H1 (cell line): ENCODE results near the gene GRM7. TPM values are rescaled to one million over a fixed set of nuclear protein-coding genes. Genes with fewer than 3 reads are reported as not detected.

Experiments
- CTCF ChIA-PET: fragments of 300-600 bp; sonication (Branson Sonifier 250); formaldehyde crosslinking; loops from one replicate; lab custom pipeline; 2021; ENCODE audit not compliant: partially characterized antibody; lab: Charles Lee
- POLR2A ChIA-PET: fragments of 300-600 bp; sonication (Branson Sonifier 250); formaldehyde crosslinking; loops from one replicate; lab custom pipeline; 2021; ENCODE audit warnings: inconsistent platforms; ENCODE audit not compliant: partially characterized antibody; lab: Charles Lee
- DNase-seq, 2 experiments: peaks; one replicate each; pipeline versions ENCODE4 v3.0.0 to v3.0.0-alpha.2; 2010 to 2022; ENCODE audit warnings: low spot score in 2 of 2, low read depth in 1 of 2, mixed read lengths in 1 of 2
- FAIRE-seq: peaks from 2 replicates; lab custom pipeline; 2011; peaks lifted over from hg19 to GRCh38; lab: Jason Lieb, UNC
- H2AFZ ChIP-seq: 2 replicates; pipeline ENCODE4 v1.8.1; 2012; ENCODE audit warnings: low read length, inconsistent platforms
- H2AK5ac ChIP-seq: 2 replicates; pipeline ENCODE4 v1.6.1; 2013; ENCODE audit warnings: low read depth, low read length
- H2BK120ac ChIP-seq: replicated peaks from 2 replicates; pipeline ENCODE3; 2013; ENCODE audit warnings: low read depth, low read length, inconsistent platforms
- H2BK12ac ChIP-seq: 2 replicates; pipeline ENCODE4 v1.6.1; 2013; ENCODE audit warnings: low read depth, low read length
- H2BK15ac ChIP-seq: 2 replicates; pipeline ENCODE4 v1.6.1; 2013; ENCODE audit warnings: low read length
- H2BK20ac ChIP-seq: 2 replicates; pipeline ENCODE4 v1.6.1; 2013; ENCODE audit warnings: low read length
- H2BK5ac ChIP-seq: 2 replicates; pipeline ENCODE4 v1.6.1; 2013; ENCODE audit warnings: low read depth, low read length
- H3K14ac ChIP-seq: 2 replicates; pipeline ENCODE4 v1.6.1; 2013; ENCODE audit warnings: inconsistent platforms; ENCODE audit not compliant: insufficient read length
- H3K18ac ChIP-seq: 2 replicates; pipeline ENCODE4 v1.6.1; 2013; ENCODE audit warnings: low read length; ENCODE audit errors: extremely low read depth
- H3K23ac ChIP-seq: 2 replicates; pipeline ENCODE4 v1.6.1; 2013; ENCODE audit warnings: inconsistent platforms; ENCODE audit not compliant: insufficient read length
- H3K23me2 ChIP-seq: 2 replicates; pipeline ENCODE4 v1.6.1; 2013; ENCODE audit warnings: low read depth, low read length
- H3K27ac ChIP-seq: 2 replicates; pipeline ENCODE4 v1.6.1; 2011; ENCODE audit warnings: low read depth, low read length, inconsistent platforms
- H3K27me3 ChIP-seq, 4 experiments: replicated peaks in 1 of 4; 1 replicate in 1 of 4; 2 replicates in 3 of 4; pipeline versions ENCODE4 v1.6.1 to v1.8.1; 2011 to 2013; ENCODE audit warnings: low read length in 3 of 4, mild to moderate bottlenecking in 3 of 4, inconsistent platforms in 2 of 4, mixed read lengths in 2 of 4, moderate library complexity in 1 of 4; ENCODE audit not compliant: control insufficient read depth in 3 of 4, insufficient read depth in 3 of 4; ENCODE audit errors: extremely low read depth in 1 of 4
- H3K36me3 ChIP-seq, 4 experiments: 2 replicates each; pipeline versions ENCODE4 v1.6.1 to v1.8.1; 2011 to 2013; ENCODE audit warnings: mild to moderate bottlenecking in 4 of 4, low read length in 3 of 4, moderate library complexity in 2 of 4, control low read depth in 1 of 4, inconsistent platforms in 1 of 4; ENCODE audit not compliant: insufficient read depth in 4 of 4, control insufficient read depth in 2 of 4
- H3K4ac ChIP-seq: replicated peaks from 2 replicates; pipeline ENCODE3; 2013; ENCODE audit warnings: low read length, low read depth, mixed read lengths, inconsistent platforms; ENCODE audit not compliant: insufficient read length
- H3K4me1 ChIP-seq, 4 experiments: replicated peaks in 1 of 4; 1 replicate in 1 of 4; 2 replicates in 3 of 4; pipeline versions ENCODE4 v1.6.1 to v1.8.1; 2011 to 2013; ENCODE audit warnings: low read length in 3 of 4, inconsistent platforms in 2 of 4, mixed read lengths in 1 of 4; ENCODE audit not compliant: insufficient read depth in 4 of 4, control insufficient read depth in 3 of 4
- H3K4me2 ChIP-seq, 2 experiments: 2 replicates each; pipeline versions ENCODE4 v1.6.1 to v1.8.1; 2011 to 2013; ENCODE audit warnings: low read depth in 2 of 2, low read length in 2 of 2, control low read depth in 1 of 2, inconsistent platforms in 1 of 2, mild to moderate bottlenecking in 1 of 2; ENCODE audit not compliant: insufficient read depth in 1 of 2
- H3K4me3 ChIP-seq, 4 experiments: fragments of 200-600, 300-600 bp in 1 of 4; sonication (generic), shearing (Covaris generic), sonication (Bioruptor Twin) in 1 of 4; 2 replicates each; pipeline versions ENCODE4 v1.5.1 to v1.8.1; 2011 to 2016; ENCODE audit warnings: low read length in 4 of 4, low read depth in 3 of 4, control low read depth in 2 of 4, inconsistent platforms in 2 of 4, mild to moderate bottlenecking in 2 of 4, mixed read lengths in 1 of 4, moderate library complexity in 1 of 4; ENCODE audit not compliant: insufficient read depth in 2 of 4; ENCODE audit errors: extremely low read depth in 1 of 4
- H3K56ac ChIP-seq: replicated peaks from 2 replicates; pipeline ENCODE3; 2013; ENCODE audit warnings: low read depth, mild to moderate bottlenecking, mixed read lengths, low read length, inconsistent platforms; ENCODE audit not compliant: insufficient read length
- H3K79me1 ChIP-seq: 2 replicates; pipeline ENCODE4 v1.6.1; 2013; ENCODE audit warnings: low read depth, low read length, control low read depth
- H3K79me2 ChIP-seq, 2 experiments: 2 replicates each; pipeline versions ENCODE4 v1.6.1 to v1.8.1; 2012 to 2013; ENCODE audit warnings: low read length in 2 of 2, mild to moderate bottlenecking in 2 of 2, inconsistent platforms in 1 of 2; ENCODE audit not compliant: insufficient read depth in 2 of 2, control insufficient read depth in 1 of 2
- H3K9ac ChIP-seq, 4 experiments: replicated peaks in 1 of 4; 1 replicate in 1 of 4; 2 replicates in 3 of 4; pipeline versions ENCODE4 v1.6.1 to v1.8.1; 2011 to 2013; ENCODE audit warnings: low read depth in 3 of 4, low read length in 3 of 4, control low read depth in 2 of 4, mild to moderate bottlenecking in 2 of 4, moderate library complexity in 2 of 4, inconsistent platforms in 1 of 4; ENCODE audit errors: extremely low read depth in 1 of 4
- H3K9me3 ChIP-seq, 2 experiments: 2 replicates each; pipeline versions ENCODE4 v1.6.1 to v1.8.1; 2012 to 2013; ENCODE audit warnings: mild to moderate bottlenecking in 2 of 2, moderate library complexity in 2 of 2, control low read depth in 1 of 2, inconsistent platforms in 1 of 2, low read depth in 1 of 2, low read length in 1 of 2, mixed read lengths in 1 of 2; ENCODE audit not compliant: insufficient read depth in 2 of 2
- H4K20me1 ChIP-seq, 2 experiments: replicated peaks in 1 of 2; 2 replicates each; pipeline versions ENCODE3 to v1.8.1; 2011 to 2013; ENCODE audit warnings: inconsistent platforms in 2 of 2, low read length in 2 of 2, mild to moderate bottlenecking in 1 of 2; ENCODE audit not compliant: insufficient read depth in 2 of 2, control insufficient read depth in 1 of 2
- H4K5ac ChIP-seq: 2 replicates; pipeline ENCODE4 v1.6.1; 2013; ENCODE audit warnings: low read length, low read depth, mixed read lengths, inconsistent platforms; ENCODE audit not compliant: insufficient read length
- H4K8ac ChIP-seq: 2 replicates; pipeline ENCODE4 v1.8.0; 2013; ENCODE audit warnings: mild to moderate bottlenecking, moderate library complexity, low read length, inconsistent platforms; ENCODE audit not compliant: insufficient read depth; ENCODE audit errors: extremely low read depth
- H4K91ac ChIP-seq: replicated peaks from 2 replicates; pipeline ENCODE3; 2013; ENCODE audit warnings: low read length, mixed read lengths, inconsistent platforms; ENCODE audit not compliant: insufficient read length
- CBX8 ChIP-seq: fragments of 300-800, 300-1000 bp; sonication (generic); IDR thresholded peaks from 2 replicates; pipeline ENCODE4 v1.7.1; 2016; ENCODE audit warnings: low read depth, low read length, borderline replicate concordance
- CHD1 ChIP-seq: IDR thresholded peaks from 2 replicates; pipeline ENCODE4 v1.6.1; 2012; ENCODE audit warnings: low read depth, low read length, improper control_type of control experiment
- FOSL1 ChIP-seq: IDR thresholded peaks from 2 replicates; pipeline ENCODE4 v1.6.1; 2011; ENCODE audit warnings: mild to moderate bottlenecking, low read depth, low read length, moderate library complexity; ENCODE audit not compliant: insufficient read depth
- GTF2F1 ChIP-seq: IDR thresholded peaks from 2 replicates; pipeline ENCODE4 v1.6.1; 2012; ENCODE audit warnings: low read depth, low read length, improper control_type of control experiment, borderline replicate concordance
- KDM5A ChIP-seq: fragments of 200-600 bp; IDR thresholded peaks from 2 replicates; pipeline ENCODE4 v1.7.1; 2012; ENCODE audit warnings: mild to moderate bottlenecking, low read length, inconsistent platforms, mixed read lengths
- POLR2A ChIP-seq, 2 experiments: IDR thresholded peaks; 1 replicate in 1 of 2; 2 replicates in 1 of 2; pipeline ENCODE4 v1.6.1; 2011; ENCODE audit warnings: low read depth in 2 of 2, low read length in 2 of 2, mild to moderate bottlenecking in 2 of 2; ENCODE audit errors: control extremely low read depth in 1 of 2
- POLR2AphosphoS5 ChIP-seq: IDR thresholded peaks from 2 replicates; pipeline ENCODE4 v1.6.1; 2011; ENCODE audit warnings: low read depth, low read length
- SAP30 ChIP-seq: fragments of 300-600 bp; sonication (generic); IDR thresholded peaks from 2 replicates; pipeline ENCODE4 v1.7.1; 2012; ENCODE audit warnings: low read length, moderate library complexity, mild to moderate bottlenecking, inconsistent platforms; ENCODE audit not compliant: insufficient read depth, insufficient replicate concordance
- SRF ChIP-seq: IDR thresholded peaks from 2 replicates; pipeline ENCODE4 v1.6.1; 2011; ENCODE audit warnings: mild to moderate bottlenecking, low read depth, low read length, moderate library complexity
- SUZ12 ChIP-seq: fragments of 200-600 bp; sonication (generic); IDR thresholded peaks from 2 replicates; pipeline ENCODE4 v1.6.1; 2012; ENCODE audit warnings: mild to moderate bottlenecking, inconsistent platforms, low read length, moderate library complexity, mixed read lengths
- TAF1 ChIP-seq: IDR thresholded peaks from 2 replicates; pipeline ENCODE4 v1.6.1; 2011; ENCODE audit warnings: mild to moderate bottlenecking, low read depth, low read length
- TAF7 ChIP-seq: optimal IDR thresholded peaks from 2 replicates; pipeline ENCODE3; 2011; ENCODE audit warnings: low read depth, mild to moderate bottlenecking, inconsistent platforms, low read length, moderate library complexity, borderline replicate concordance
- USF2 ChIP-seq: IDR thresholded peaks from 2 replicates; pipeline ENCODE4 v1.6.1; 2011; ENCODE audit warnings: low read length, improper control_type of control experiment
- WGBS, 2 experiments: shearing (Covaris generic) in 1 of 2; methylation state at CpG; one replicate each; pipeline versions ENCODE4 v1.1.6 to v1.1.7; 2013 to 2015; ENCODE audit warnings: low lambda C conversion rate in 2 of 2, mixed read lengths in 2 of 2, inconsistent platforms in 1 of 2, low coverage in 1 of 2, missing lambda C conversion rate in 1 of 2; ENCODE audit not compliant: insufficient replicate concordance in 2 of 2, insufficient coverage in 1 of 2, insufficient read length in 1 of 2; ENCODE audit errors: extremely low coverage in 1 of 2, missing lambda C conversion rate in 1 of 2; 5-methylcytosine and 5-hydroxymethylcytosine counted together
- polyA plus RNA-seq, 7 experiments: library from polyadenylated mRNA; depleted of rRNA in 3 of 7; stranded (reverse) in 5 of 7; unstranded in 2 of 7; fragments of >200 nt in 5 of 7; fragments of 200-250 nt in 2 of 7; gene quantifications; 1 replicate in 5 of 7; 2 replicates in 1 of 7; 4 replicates in 1 of 7; pipeline versions ENCODE4 v1.2.1 to v1.2.3, GENCODE V29; 2011 to 2013; ENCODE audit warnings: missing spikeins in 2 of 7, mixed read lengths in 2 of 7
- total RNA-seq: library from RNA; stranded (reverse); fragmentation: NEBNext Ultra II Directional; extraction: Animal tissue kit (Norgen Biotek cat#: 25700); gene quantifications from 2 replicates; pipeline ENCODE4 v1.2.1, GENCODE V29; 2021

Gene GRM7
- total and polyA plus RNA-seq, 2 of the 8 experiments (the other 6 are each of a cell fraction or from before 2014, with no cell fraction given) = 0.17 to 0.24 TPM

- FAIRE-seq (no peak), DNase-seq (no peak)
- no peak overlapping the region for H2BK20ac ChIP-seq
- no peak overlapping the region for H2BK5ac ChIP-seq
- H2BK12ac ChIP-seq = no peak overlapping the region
- no peaks in the 10 kb centered on the region for H4K20me1 ChIP-seq
- ChIA-PET POLR2A (no interaction called here), CTCF (interaction anchor here (2.3 kb wide), 1 partner anchor 9 kb away, joined by 4 read pairs; no protein-coding TSS in a partner anchor)
- H3K18ac ChIP-seq = no peak overlapping the region
- no peak overlapping the region for H2AK5ac ChIP-seq
- WGBS, 2 experiments = 91% methylated on average over 4 of the region's 4 CpGs; no CpG with 5 or more reads in 1 of the 2 experiments
- no peak overlapping the region for H3K4me2 ChIP-seq
- no peak overlapping the region for H3K4ac ChIP-seq
- H3K27ac ChIP-seq = no peak overlapping the region
- no peak overlapping the region for H4K5ac ChIP-seq
- H3K79me2 ChIP-seq = no peaks in the 10 kb centered on the region
- H3K4me3 ChIP-seq = no peak overlapping the region
- H3K23ac ChIP-seq = no peak overlapping the region
- no peaks in the 10 kb centered on the region for H3K4me1 ChIP-seq
- no peaks in the 10 kb centered on the region for H3K27me3 ChIP-seq
- H4K8ac ChIP-seq = no peak overlapping the region
- H3K23me2 ChIP-seq = no peaks in the 10 kb centered on the region
- H3K79me1 ChIP-seq = no peaks in the 10 kb centered on the region
- H3K14ac ChIP-seq = no peak overlapping the region
- no peaks in the 10 kb centered on the region for H3K36me3 ChIP-seq
- H3K9ac ChIP-seq = no peak overlapping the region
- no peak overlapping the region for H2AFZ ChIP-seq
- H3K56ac ChIP-seq = no peak overlapping the region
- H2BK120ac ChIP-seq = no peak overlapping the region
- no peak for TF ChIP-seq USF2
- no peak for TF ChIP-seq FOSL1
- TF ChIP-seq CBX8 = no peak
- no peak for TF ChIP-seq SAP30
- no peak for TF ChIP-seq TAF7
- TF ChIP-seq SRF = no peak
- TF ChIP-seq CHD1 = no peak
- TF ChIP-seq POLR2AphosphoS5 = no peak
- no peak for TF ChIP-seq POLR2A (IDR thresholded peaks at IDR 0.05; ENCODE audit: control extremely low read depth in 1 of 2, low read depth in 2 of 2, low read length in 2 of 2)
- no peak for TF ChIP-seq SUZ12
- TF ChIP-seq GTF2F1 = no peak
- no peak for TF ChIP-seq TAF1
- TF ChIP-seq KDM5A = no peak
- no peaks in the 10 kb centered on the region for H3K9me3 ChIP-seq
- H4K91ac ChIP-seq = no peak overlapping the region
- no peak overlapping the region for H2BK15ac ChIP-seq
Observed at GRCh38 chr3:7779331-7779730, 918.4 kb downstream of the GRM7 start.
